Panc1 (cell line): Measurements from ENCODE around the gene PPP1R1A. TPM values are rescaled to one million over a fixed set of nuclear protein-coding genes. Genes with fewer than 3 reads are reported as not detected.

ENCODE experiments used
- ATAC-seq: fragments of 200-7000 bp; cut with Tn5 transposase; 2 replicates; pipeline ENCODE4 v1.9.1; 2020; ENCODE audit warnings: mild to moderate bottlenecking, moderate library complexity
- BruUV-seq: library from RNA; stranded (reverse); fragments of 400-500 nt; replicated peaks from 2 replicates; lab custom pipeline; 2021; lab: Mats Ljungman, UMichigan
- CTCF ChIA-PET: fragments of 300-600 bp; sonication (Branson Sonifier 250); formaldehyde crosslinking; loops from one replicate; lab custom pipeline; 2022; ENCODE audit warnings: antibody characterized with exemption; lab: Charles Lee
- POLR2A ChIA-PET: fragments of 300-600 bp; sonication (Branson Sonifier 250); formaldehyde crosslinking; loops from one replicate; lab custom pipeline; 2022; ENCODE audit warnings: antibody characterized with exemption; lab: Charles Lee
- DNase-seq: peaks from one replicate; pipeline ENCODE4 v3.0.0-alpha.2; 2010; ENCODE audit warnings: low read depth, low spot score
- H3K27ac ChIP-seq: 2 replicates; pipeline ENCODE4 v1.5.1; 2011; ENCODE audit warnings: mild to moderate bottlenecking, low read length, inconsistent platforms
- H3K27me3 ChIP-seq: fragments of 200-500 bp; sonication (Bioruptor generic); 2 replicates; pipeline ENCODE4 v1.6.0; 2014; ENCODE audit warnings: low read length, inconsistent platforms; ENCODE audit not compliant: control insufficient read depth, insufficient read depth
- H3K36me3 ChIP-seq: fragments of 200-500 bp; sonication (Bioruptor generic); 2 replicates; pipeline ENCODE4 v1.5.1; 2014; ENCODE audit warnings: inconsistent platforms, mild to moderate bottlenecking, low read length, moderate library complexity; ENCODE audit not compliant: control insufficient read depth, insufficient read depth
- H3K4me1 ChIP-seq: 2 replicates; pipeline ENCODE4 v1.5.1; 2011; ENCODE audit warnings: inconsistent platforms, mild to moderate bottlenecking, low read length, moderate library complexity; ENCODE audit not compliant: control insufficient read depth, insufficient read depth
- H3K4me3 ChIP-seq, 2 experiments: 2 replicates each; pipeline ENCODE4 v1.5.1; 2011 to 2012; ENCODE audit warnings: low read depth in 2 of 2, low read length in 2 of 2, mild to moderate bottlenecking in 2 of 2, inconsistent platforms in 1 of 2, moderate library complexity in 1 of 2
- H3K9me3 ChIP-seq: fragments of 200-500 bp; sonication (Bioruptor generic); 2 replicates; pipeline ENCODE4 v1.5.1; 2014; ENCODE audit warnings: low read depth, mild to moderate bottlenecking, inconsistent platforms, low read length, moderate library complexity; ENCODE audit not compliant: control insufficient read depth, insufficient read depth
- POLR2AphosphoS5 ChIP-seq: IDR thresholded peaks from 2 replicates; pipeline ENCODE4 v1.6.1; 2012; ENCODE audit warnings: mild to moderate bottlenecking, low read depth, low read length, moderate library complexity
- SIN3A ChIP-seq: IDR thresholded peaks from 2 replicates; pipeline ENCODE4 v1.6.1; 2012; ENCODE audit warnings: low read depth, mild to moderate bottlenecking, low read length, moderate library complexity, borderline replicate concordance; ENCODE audit not compliant: insufficient read depth
- TCF7L2 ChIP-seq: IDR thresholded peaks from 2 replicates; pipeline ENCODE4 v1.6.1; 2011; ENCODE audit warnings: mild to moderate bottlenecking, low read depth, low read length, inconsistent platforms
- in situ Hi-C: cut with HindIII; loops from 2 replicates; pipeline ENCODE4 v1.10.0; 2016; ENCODE audit warnings: low sequenced_read_pairs, low pct_unique_long_range_greater_than_20kb
- intact Hi-C: fragments of 100-400 bp; cut with micrococcal nuclease; formaldehyde crosslinking; loops from one replicate; pipeline ENCODE4 v1.10.0; 2022; ENCODE audit not compliant: unreplicated experiment
- total RNA-seq: library from RNA; stranded (reverse); gene quantifications from one replicate; pipeline ENCODE4 v1.2.1, GENCODE V29; 2021; ENCODE audit not compliant: unreplicated experiment
- TF ChIP-seq, protein P1 (sequence below), 2 experiments: IDR thresholded peaks; 2 replicates each; pipeline ENCODE4 v1.6.1; 2011 to 2012; ENCODE audit warnings: low read depth in 2 of 2, control low read depth in 1 of 2, low read length in 1 of 2, mild to moderate bottlenecking in 1 of 2, moderate library complexity in 1 of 2; ENCODE audit not compliant: insufficient read depth in 1 of 2
- TF ChIP-seq, protein P2 (sequence below): fragments of 450-650 bp; IDR thresholded peaks from 2 replicates; pipeline ENCODE4 v1.5.1; 2017; ENCODE audit warnings: mild to moderate bottlenecking

PPP1R1A gene
- total RNA-seq, 1 experiment from 2014 or later = 0.23 TPM

- no peak for DNase-seq
- TF ChIP-seq SIN3A (no peak), POLR2AphosphoS5 (no peak), TCF7L2 (no peak)
- TF ChIP-seq, protein P1, sequence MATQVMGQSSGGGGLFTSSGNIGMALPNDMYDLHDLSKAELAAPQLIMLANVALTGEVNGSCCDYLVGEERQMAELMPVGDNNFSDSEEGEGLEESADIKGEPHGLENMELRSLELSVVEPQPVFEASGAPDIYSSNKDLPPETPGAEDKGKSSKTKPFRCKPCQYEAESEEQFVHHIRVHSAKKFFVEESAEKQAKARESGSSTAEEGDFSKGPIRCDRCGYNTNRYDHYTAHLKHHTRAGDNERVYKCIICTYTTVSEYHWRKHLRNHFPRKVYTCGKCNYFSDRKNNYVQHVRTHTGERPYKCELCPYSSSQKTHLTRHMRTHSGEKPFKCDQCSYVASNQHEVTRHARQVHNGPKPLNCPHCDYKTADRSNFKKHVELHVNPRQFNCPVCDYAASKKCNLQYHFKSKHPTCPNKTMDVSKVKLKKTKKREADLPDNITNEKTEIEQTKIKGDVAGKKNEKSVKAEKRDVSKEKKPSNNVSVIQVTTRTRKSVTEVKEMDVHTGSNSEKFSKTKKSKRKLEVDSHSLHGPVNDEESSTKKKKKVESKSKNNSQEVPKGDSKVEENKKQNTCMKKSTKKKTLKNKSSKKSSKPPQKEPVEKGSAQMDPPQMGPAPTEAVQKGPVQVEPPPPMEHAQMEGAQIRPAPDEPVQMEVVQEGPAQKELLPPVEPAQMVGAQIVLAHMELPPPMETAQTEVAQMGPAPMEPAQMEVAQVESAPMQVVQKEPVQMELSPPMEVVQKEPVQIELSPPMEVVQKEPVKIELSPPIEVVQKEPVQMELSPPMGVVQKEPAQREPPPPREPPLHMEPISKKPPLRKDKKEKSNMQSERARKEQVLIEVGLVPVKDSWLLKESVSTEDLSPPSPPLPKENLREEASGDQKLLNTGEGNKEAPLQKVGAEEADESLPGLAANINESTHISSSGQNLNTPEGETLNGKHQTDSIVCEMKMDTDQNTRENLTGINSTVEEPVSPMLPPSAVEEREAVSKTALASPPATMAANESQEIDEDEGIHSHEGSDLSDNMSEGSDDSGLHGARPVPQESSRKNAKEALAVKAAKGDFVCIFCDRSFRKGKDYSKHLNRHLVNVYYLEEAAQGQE (IDR thresholded peaks at IDR 0.05; ENCODE audit: insufficient read depth in 1 of 2, low read depth in 2 of 2, low read length in 1 of 2) = no peak
- TF ChIP-seq, protein P2, sequence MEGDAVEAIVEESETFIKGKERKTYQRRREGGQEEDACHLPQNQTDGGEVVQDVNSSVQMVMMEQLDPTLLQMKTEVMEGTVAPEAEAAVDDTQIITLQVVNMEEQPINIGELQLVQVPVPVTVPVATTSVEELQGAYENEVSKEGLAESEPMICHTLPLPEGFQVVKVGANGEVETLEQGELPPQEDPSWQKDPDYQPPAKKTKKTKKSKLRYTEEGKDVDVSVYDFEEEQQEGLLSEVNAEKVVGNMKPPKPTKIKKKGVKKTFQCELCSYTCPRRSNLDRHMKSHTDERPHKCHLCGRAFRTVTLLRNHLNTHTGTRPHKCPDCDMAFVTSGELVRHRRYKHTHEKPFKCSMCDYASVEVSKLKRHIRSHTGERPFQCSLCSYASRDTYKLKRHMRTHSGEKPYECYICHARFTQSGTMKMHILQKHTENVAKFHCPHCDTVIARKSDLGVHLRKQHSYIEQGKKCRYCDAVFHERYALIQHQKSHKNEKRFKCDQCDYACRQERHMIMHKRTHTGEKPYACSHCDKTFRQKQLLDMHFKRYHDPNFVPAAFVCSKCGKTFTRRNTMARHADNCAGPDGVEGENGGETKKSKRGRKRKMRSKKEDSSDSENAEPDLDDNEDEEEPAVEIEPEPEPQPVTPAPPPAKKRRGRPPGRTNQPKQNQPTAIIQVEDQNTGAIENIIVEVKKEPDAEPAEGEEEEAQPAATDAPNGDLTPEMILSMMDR = no peak
- H3K36me3 ChIP-seq = no peaks in the 10 kb centered on the region
- no peak for ATAC-seq
- POLR2A ChIA-PET = no interaction called here
- H3K4me1 ChIP-seq = no peaks in the 10 kb centered on the region
- intact Hi-C loops = no loop called here
- CTCF ChIA-PET = interaction anchor here (0.6 kb wide), 1 partner anchor 50 kb away, joined by 16 read pairs; no protein-coding TSS in a partner anchor
- peaks cover 10% of the 10 kb centered on the region; the same call in 1 of the 2 replicates for H3K27me3 ChIP-seq
- no peak overlapping the region for H3K4me3 ChIP-seq
- in situ Hi-C loops = no loop called here
- BruUV-seq = no TSS peak
- H3K27ac ChIP-seq = no peak overlapping the region
- no peaks in the 10 kb centered on the region for H3K9me3 ChIP-seq
Measured at GRCh38 chr12:54598970-54599369, 10.5 kb upstream of the PPP1R1A start.

GRCh38 chr12:54596526-54596946 lies 8.1 kb upstream of the PPP1R1A start:
- peaks cover 10% of the 10 kb centered on the region; the same call in 1 of the 2 replicates for H3K27me3 ChIP-seq
- CTCF ChIA-PET = interaction anchor here (0.6 to 1.3 kb wide), 7 partner anchors 10 to 465 kb away, joined by 3 to 7 read pairs (median 3); no protein-coding TSS in a partner anchor
- intact Hi-C loops = no loop called here
- H3K4me1 ChIP-seq = no peaks in the 10 kb centered on the region
- ATAC-seq = peak; percentile 85
- H3K4me3 ChIP-seq = no peak overlapping the region
- H3K9me3 ChIP-seq = no peaks in the 10 kb centered on the region
- in situ Hi-C loops = no loop called here
- H3K27ac ChIP-seq = no peak overlapping the region
- TF ChIP-seq, protein P2 = peak; percentile 94
- TF ChIP-seq POLR2AphosphoS5 (no peak), SIN3A (no peak), TCF7L2 (no peak)
- TF ChIP-seq, protein P1 (IDR thresholded peaks at IDR 0.05; ENCODE audit: insufficient read depth in 1 of 2, low read depth in 2 of 2, low read length in 1 of 2) = no peak
- POLR2A ChIA-PET = no interaction called here
- H3K36me3 ChIP-seq = no peaks in the 10 kb centered on the region
- DNase-seq = peak; percentile 46
- no TSS peak for BruUV-seq
